ENCODE measurements around the gene GALNT9. TPM values are rescaled to one million over a fixed set of nuclear protein-coding genes. Genes with fewer than 3 reads are reported as not detected.

The GALNT9 gene
- polyA plus RNA-seq, 2 of the 4 experiments (the other 2 are of a cell fraction) = 0.66 to 2.8 TPM

GRCh38 chr12:132194056-132194455 lies 135.3 kb downstream of the GALNT9 start:
- FAIRE-seq (no peak), ATAC-seq (no peak), DNase-seq (ENCODE audit: low read depth in 1 of 2, low spot score in 1 of 2) (peak; percentile 66 to 79)
- no peak overlapping the region for H3K4me3 ChIP-seq
- peaks cover 9% of the 10 kb centered on the region; the same call in 2 of the 3 replicates for H3K4me1 ChIP-seq
- 12% methylated on average over 9 of the region's 10 CpGs for WGBS (ENCODE audit: missing lambda C conversion rate)
- no peak overlapping the region for H3K27ac ChIP-seq
- ChIA-PET POLR2A (no interaction called here), CTCF (interaction anchor here (1.2 to 1.9 kb wide), 3 partner anchors 10 to 15 kb away, joined by 3 to 7 read pairs (median 5); no protein-coding TSS in a partner anchor)
- TF ChIP-seq CTCF (IDR thresholded peaks at IDR 0.05) (peak; percentile 15; the same call in 1 of the 3 replicates), HOXB5 (CRISPR knock-in tag; IDR thresholded peaks at IDR 0.05) (no peak), JUN (IDR thresholded peaks at IDR 0.05) (no peak), EHF (CRISPR knock-in tag; IDR thresholded peaks at IDR 0.05) (no peak), POLR2A (IDR thresholded peaks at IDR 0.05; ENCODE audit: low read length) (no peak), TFCP2L1 (CRISPR knock-in tag; IDR thresholded peaks at IDR 0.05) (no peak), RAD21 (conservative IDR thresholded peaks at IDR 0.05 in 1 of 2, IDR thresholded peaks at IDR 0.05 in 1 of 2) (peak in 1 of 2 experiments; percentile 29; a peak in 1 of 5 replicates), REST (IDR thresholded peaks at IDR 0.05) (no peak), MAZ (IDR thresholded peaks at IDR 0.05; ENCODE audit: borderline replicate concordance, low read depth, low read length) (no peak), CHD2 (IDR thresholded peaks at IDR 0.05; ENCODE audit: low read length, partially characterized antibody) (no peak), HOXB13 (CRISPR knock-in tag; IDR thresholded peaks at IDR 0.05; ENCODE audit: low read depth) (no peak)
- H3K9me3 ChIP-seq = peaks cover 22% of the 10 kb centered on the region
- H3K4me2 ChIP-seq = no peak overlapping the region

- ChIA-PET POLR2A (no interaction called here), CTCF (interaction anchor here (1.0 to 1.7 kb wide), 2 partner anchors 13 to 18 kb away, joined by 5 read pairs; no protein-coding TSS in a partner anchor)
- peaks cover 13% of the 10 kb centered on the region; the same call in 2 of the 3 replicates for H3K4me1 ChIP-seq
- 74% methylated on average over 25 of the region's 31 CpGs for WGBS (ENCODE audit: missing lambda C conversion rate)
- no peak for ATAC-seq
- no peak overlapping the region for H3K4me3 ChIP-seq
- peaks cover 22% of the 10 kb centered on the region for H3K9me3 ChIP-seq
- no peak for FAIRE-seq
- DNase-seq (ENCODE audit: low read depth in 1 of 2, low spot score in 1 of 2) = no peak
- no peak overlapping the region for H3K27ac ChIP-seq
- TF ChIP-seq HES2 (IDR thresholded peaks at IDR 0.05) (no peak), CBX8 (IDR thresholded peaks at IDR 0.05) (no peak), ESRRA (IDR thresholded peaks at IDR 0.05; ENCODE audit: borderline replicate concordance, low read length) (no peak), POLR2AphosphoS2 (conservative IDR thresholded peaks at IDR 0.05; ENCODE audit: low read length) (no peak), CBX2 (IDR thresholded peaks at IDR 0.05; ENCODE audit: borderline replicate concordance, low read depth) (no peak), FOSL2 (IDR thresholded peaks at IDR 0.05) (no peak), FOSL2 (CRISPR knock-in tag; IDR thresholded peaks at IDR 0.05) (no peak), KDM5A (IDR thresholded peaks at IDR 0.05) (no peak), JUN (IDR thresholded peaks at IDR 0.05) (no peak), RNF2 (IDR thresholded peaks at IDR 0.05; ENCODE audit: borderline replicate concordance, low read depth) (no peak)
- H3K4me2 ChIP-seq = no peak overlapping the region
Observed at GRCh38 chr12:132191715-132192553, 137.5 kb downstream of the GALNT9 start.

Data from A549 (cell line).